Kidney (tissue), 14 donors: Measurements from ENCODE around the gene RGSL1. TPM values are rescaled to one million over a fixed set of nuclear protein-coding genes. Genes with fewer than 3 reads are reported as not detected.

ENCODE experiments used
- DNase-seq, 5 donors: peaks; one replicate each; pipeline ENCODE4 v3.0.0-alpha.2; 2013 to 2020
- FAIRE-seq: peaks from 2 replicates; lab custom pipeline; 2012; peaks lifted over from hg19 to GRCh38; lab: Jason Lieb, UNC
- H3K27ac ChIP-seq, 2 donors: one replicate each; pipeline ENCODE4 v1.7.0; 2013; ENCODE audit warnings: low read depth in 2 of 2, low read length in 2 of 2, inconsistent platforms in 1 of 2
- H3K27me3 ChIP-seq: one replicate; pipeline ENCODE4 v1.7.1; 2013; ENCODE audit warnings: low read length, inconsistent platforms; ENCODE audit not compliant: control insufficient read depth, insufficient read depth
- H3K36me3 ChIP-seq, 3 donors: one replicate each; pipeline versions ENCODE4 v1.7.0 to v1.7.1; 2013; ENCODE audit warnings: low read length in 3 of 3, control low read depth in 1 of 3, inconsistent platforms in 1 of 3; ENCODE audit not compliant: insufficient read depth in 3 of 3, control insufficient read depth in 2 of 3
- H3K4me1 ChIP-seq, 3 donors: one replicate each; pipeline versions ENCODE4 v1.7.0 to v1.7.1; 2013; ENCODE audit warnings: low read length in 3 of 3, inconsistent platforms in 1 of 3, low read depth in 1 of 3; ENCODE audit not compliant: control insufficient read depth in 2 of 3, insufficient read depth in 2 of 3
- H3K4me3 ChIP-seq, 3 donors: one replicate each; pipeline versions ENCODE4 v1.7.0 to v1.8.1; 2013; ENCODE audit warnings: low read length in 3 of 3, control low read depth in 1 of 3, inconsistent platforms in 1 of 3
- H3K9ac ChIP-seq, 3 donors: one replicate each; pipeline versions ENCODE4 v1.7.0 to v1.7.1; 2013; ENCODE audit warnings: low read length in 3 of 3, control low read depth in 1 of 3, inconsistent platforms in 1 of 3
- H3K9me3 ChIP-seq, 3 donors: one replicate each; pipeline versions ENCODE4 v1.7.0 to v1.7.1; 2013; ENCODE audit warnings: low read length in 3 of 3, control low read depth in 1 of 3, inconsistent platforms in 1 of 3; ENCODE audit not compliant: control insufficient read depth in 2 of 3, insufficient read depth in 1 of 3
- CTCF ChIP-seq: IDR thresholded peaks from 3 replicates; pipeline ENCODE4 v1.5.1; 2012; ENCODE audit warnings: mild to moderate bottlenecking, moderate library complexity, borderline replicate concordance; ENCODE audit not compliant: insufficient read depth; ENCODE audit errors: extremely low read depth
- intact Hi-C: fragments of 100-400 bp; cut with DNase I; formaldehyde crosslinking; loops from one replicate; pipeline ENCODE4 v1.11.1; 2022
- polyA plus RNA-seq: library from polyadenylated mRNA; stranded (reverse); fragments of 350-450 nt; fragmentation: Illumina TruSeq; extraction: RNeasy Lipid Tissue Mini Kit (QIAGEN cat#74804); gene quantifications from one replicate; pipeline ENCODE4 v1.2.3, GENCODE V29; 2014; ENCODE audit warnings: low read depth, low replicate concordance; ENCODE audit not compliant: insufficient read depth
- total RNA-seq: library from RNA; stranded (reverse); fragmentation: NEBNext Ultra II Directional; extraction: Animal tissue kit (Norgen Biotek cat#: 25700); gene quantifications from one replicate; pipeline ENCODE4 v1.2.1, GENCODE V29; 2021
- donor health status: control.
- donor health status: control.
- donor health status: control.
- donor health status: control.
- donor health status: control.
- donor health status: DM: yes; HTN: yes; CAD: no.
- donor health status: Normal renal cell carcinoma (clear cell type).

RGSL1 gene
- total and polyA plus RNA-seq, 2 donors from 2014 or later = not detected

- FAIRE-seq (no peak), DNase-seq (no peak)
- Histone ChIP-seq H3K27me3 (no peaks in the 10 kb centered on the region), H3K9me3 (no peaks in the 10 kb centered on the region), H3K36me3 (no peaks in the 10 kb centered on the region), H3K9ac (no peak overlapping the region), H3K4me3 (no peak overlapping the region), H3K27ac (no peak overlapping the region), H3K4me1 (no peaks in the 10 kb centered on the region)
- TF ChIP-seq CTCF = no peak
- intact Hi-C loops = no loop called here
These were observed 45.1 kb downstream of the RGSL1 start for GRCh38 chr1:182495002-182495401.

- H3K4me3 ChIP-seq = no peak overlapping the region
- no peaks in the 10 kb centered on the region for H3K36me3 ChIP-seq
- H3K4me1 ChIP-seq = no peaks in the 10 kb centered on the region
- no peak overlapping the region for H3K9ac ChIP-seq
- H3K9me3 ChIP-seq = no peaks in the 10 kb centered on the region
- FAIRE-seq (no peak), DNase-seq (no peak)
- H3K27ac ChIP-seq = no peak overlapping the region
- intact Hi-C loops = no loop called here
- TF ChIP-seq CTCF = no peak
- no peaks in the 10 kb centered on the region for H3K27me3 ChIP-seq
These were observed 45.7 kb downstream of the RGSL1 start for GRCh38 chr1:182495693-182496092.

- DNase-seq = no peak
- FAIRE-seq = no peak
- Histone ChIP-seq H3K4me3 (no peak overlapping the region), H3K36me3 (no peaks in the 10 kb centered on the region), H3K27me3 (no peaks in the 10 kb centered on the region), H3K27ac (no peak overlapping the region), H3K9me3 (no peaks in the 10 kb centered on the region), H3K4me1 (no peaks in the 10 kb centered on the region), H3K9ac (no peak overlapping the region)
- no peak for TF ChIP-seq CTCF
- intact Hi-C loops = no loop called here
These were observed 57.7 kb downstream of the RGSL1 start for GRCh38 chr1:182507685-182508084.

GRCh38 chr1:182515556-182515955 is 65.6 kb downstream of the RGSL1 start:
- DNase-seq = no peak
- Histone ChIP-seq H3K27ac (no peak overlapping the region), H3K4me3 (no peak overlapping the region), H3K27me3 (no peaks in the 10 kb centered on the region), H3K4me1 (no peaks in the 10 kb centered on the region), H3K9ac (no peak overlapping the region), H3K36me3 (no peaks in the 10 kb centered on the region), H3K9me3 (peaks cover 0 to 4% (median 0%) of the 10 kb centered on the region in 3 donors)
- no peak for FAIRE-seq
- intact Hi-C loops = no loop called here
- no peak for TF ChIP-seq CTCF
